IPS DF 4.7 (cell line): ENCODE data around the gene NPTX1.

Experiments used
- DNase-seq: peaks from one replicate; pipeline ENCODE4 v3.0.0-alpha.2; 2013; ENCODE audit warnings: low spot score; ENCODE audit errors: extremely low read depth

The NPTX1 gene

GRCh38 chr17:80479246-80479566 is 2.8 kb upstream of the NPTX1 start:
- no peak for DNase-seq

GRCh38 chr17:80478487-80479245 is 2.3 kb upstream of the NPTX1 start:
- no peak for DNase-seq

GRCh38 chr17:80477647-80478478 is 1.5 kb upstream of the NPTX1 start:
- DNase-seq = no peak

- DNase-seq = no peak
Observed at GRCh38 chr17:80476877-80477646, 655 bp upstream of the NPTX1 start.

GRCh38 chr17:80474961-80475909 is 1.2 kb downstream of the NPTX1 start:
- DNase-seq = no peak

GRCh38 chr17:80474231-80474960 is 2.0 kb downstream of the NPTX1 start:
- no peak for DNase-seq

- no peak for DNase-seq
Observed at GRCh38 chr17:80473701-80474100, 2.7 kb downstream of the NPTX1 start.

- no peak for DNase-seq
Observed at GRCh38 chr17:80472996-80473395, 3.4 kb downstream of the NPTX1 start.

GRCh38 chr17:80471922-80472321 is 4.5 kb downstream of the NPTX1 start:
- DNase-seq = no peak

- no peak for DNase-seq
Observed at GRCh38 chr17:80470603-80471002, 5.8 kb downstream of the NPTX1 start.

- DNase-seq = no peak
Observed at GRCh38 chr17:80469667-80470066, 6.7 kb downstream of the NPTX1 start.

- DNase-seq = no peak
Observed at GRCh38 chr17:80468781-80469493, 7.5 kb downstream of the NPTX1 start.

- DNase-seq = no peak
Observed at GRCh38 chr17:80468242-80468641, 8.2 kb downstream of the NPTX1 start.

- no peak for DNase-seq
Observed at GRCh38 chr17:80466188-80466705, 10.2 kb downstream of the NPTX1 start.

GRCh38 chr17:80465327-80465974 is 11.0 kb downstream of the NPTX1 start:
- no peak for DNase-seq

- DNase-seq = no peak
Observed at GRCh38 chr17:80464486-80464885, 11.9 kb downstream of the NPTX1 start.

GRCh38 chr17:80463784-80464400 is 12.5 kb downstream of the NPTX1 start:
- DNase-seq = no peak

- DNase-seq = no peak
Observed at GRCh38 chr17:80461528-80462160, 14.8 kb downstream of the NPTX1 start.
